GM21526 (cell line): ENCODE results near the gene HARS2.
A peak's percentile ranks its signal among the peaks of the same experiment; 100 is the strongest.
"Not testable (repeated sequence)": the region's sequence is repeated elsewhere in the genome, so short reads cannot be mapped to it uniquely, and the experiment has no call there.

Experiments
- ATAC-seq: cut with Tn5 transposase; IDR thresholded peaks from one replicate; pipeline ENCODE4 v1.9.1; 2021; ENCODE audit warnings: moderate library complexity; ENCODE audit not compliant: unreplicated experiment, low FRiP score

The HARS2 gene

GRCh38 chr5:140696891-140697492 is 5.7 kb downstream of the HARS2 start:
- no peak for ATAC-seq

DNA sequence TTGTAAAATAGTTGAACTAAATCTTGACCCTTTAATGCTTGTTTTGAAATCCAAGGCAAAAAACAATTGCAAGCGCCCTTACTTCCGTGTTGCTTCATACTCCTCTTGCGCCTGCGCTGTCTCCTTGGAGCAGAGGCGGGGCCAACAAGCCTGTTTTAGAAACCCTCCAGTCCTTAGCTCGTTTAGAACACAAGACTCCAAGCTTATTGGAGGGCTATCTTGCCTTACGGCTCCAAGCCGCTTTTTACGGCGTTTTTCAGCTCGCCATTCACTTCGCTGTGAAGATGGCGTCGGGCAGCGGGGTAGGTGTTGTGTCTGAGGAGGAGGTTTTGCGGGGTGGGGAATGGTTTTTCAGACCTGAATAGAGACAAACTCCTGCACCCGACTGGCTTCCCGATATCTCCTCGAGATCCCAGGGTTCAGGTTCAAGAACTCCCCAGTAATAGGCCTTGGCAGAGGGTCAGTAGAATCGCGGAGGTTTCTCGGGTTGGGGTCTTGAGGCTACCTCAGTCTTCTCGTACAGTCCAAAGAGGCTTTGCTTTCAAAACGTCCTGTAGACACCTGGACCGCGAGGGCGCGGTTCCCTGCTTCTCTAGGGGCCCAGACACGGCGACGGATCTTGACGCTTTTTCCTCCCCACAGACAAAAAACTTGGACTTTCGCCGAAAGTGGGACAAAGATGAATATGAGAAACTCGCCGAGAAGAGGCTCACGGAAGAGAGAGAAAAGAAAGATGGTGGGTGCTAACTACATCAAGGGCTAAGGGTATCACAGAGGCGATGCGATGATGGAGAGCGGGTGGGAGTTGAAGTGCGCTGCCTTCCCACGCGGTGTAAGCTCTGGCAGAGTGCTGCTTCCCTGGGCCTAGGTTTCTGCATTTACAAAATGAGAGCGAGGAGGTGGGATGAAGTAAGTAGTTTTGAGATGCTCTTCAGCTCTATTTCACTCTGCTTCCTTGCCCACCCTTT is 9.2 kb downstream of the HARS2 start, which contains the start of gene ZMAT2:
ZMAT2 (plus strand) TSS at position 271 of the 968 bp plus-strand sequence; CDS start at position 285, 14 bp downstream.
- peak; percentile 86 for ATAC-seq

GRCh38 chr5:140707812-140708211 is 16.6 kb downstream of the HARS2 start:
- ATAC-seq: no peak

GRCh38 chr5:140708787-140709186 is 17.5 kb downstream of the HARS2 start:
- not testable (repeated sequence) for ATAC-seq

GRCh38 chr5:140710899-140711552 is 19.8 kb downstream of the HARS2 start:
- peak; percentile 89 for ATAC-seq

- no peak for ATAC-seq
Observed at GRCh38 chr5:140711794-140712193, 20.5 kb downstream of the HARS2 start.

GRCh38 chr5:140713562-140714094 is 22.4 kb downstream of the HARS2 start:
- ATAC-seq: no peak

DNA sequence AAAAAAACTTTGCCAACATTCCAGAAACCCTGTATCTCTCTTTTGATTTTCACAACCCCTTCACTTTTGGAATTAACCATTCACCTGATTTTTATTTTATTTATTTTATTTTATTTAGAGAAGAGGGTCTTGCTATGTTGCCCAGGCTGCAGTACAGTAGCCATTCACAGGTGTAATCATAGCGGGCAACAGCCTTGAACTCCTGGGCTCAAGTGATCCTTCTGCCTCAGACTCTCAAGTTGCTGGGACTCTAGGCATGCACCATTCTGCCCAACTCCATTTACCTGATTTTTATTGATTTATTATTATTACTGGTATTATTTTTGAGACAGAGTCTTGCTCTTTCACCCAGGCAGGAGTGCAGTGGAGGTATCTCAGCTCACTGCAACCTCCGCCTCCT is 25.0 kb downstream of the HARS2 start:
- not testable (repeated sequence) for ATAC-seq

- no peak for ATAC-seq
Observed at GRCh38 chr5:140718266-140718592, 27.0 kb downstream of the HARS2 start.

GRCh38 chr5:140720738-140721137 is 29.5 kb downstream of the HARS2 start:
- ATAC-seq: not testable (repeated sequence)

DNA sequence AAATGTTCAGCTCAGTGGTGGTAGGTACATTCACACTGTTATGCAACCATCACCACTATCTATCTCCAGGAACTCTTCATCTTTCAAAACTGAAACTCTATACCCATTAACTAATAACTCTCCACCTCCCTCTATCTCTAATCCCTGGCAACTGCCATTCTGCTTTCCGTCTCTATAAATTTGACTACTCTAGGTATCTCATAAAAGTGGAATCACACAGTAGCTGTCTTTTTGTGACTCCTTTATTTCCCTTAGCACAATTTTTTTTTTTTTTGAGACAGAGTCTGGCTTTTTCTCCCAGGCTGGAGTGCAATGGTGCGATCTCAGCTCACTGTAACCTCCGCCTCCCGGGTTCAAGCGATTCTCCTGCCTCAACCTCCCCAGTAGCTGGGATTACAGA is 30.1 kb downstream of the HARS2 start:
- ATAC-seq: not testable (repeated sequence)

- ATAC-seq: peak; percentile 88
Observed at GRCh38 chr5:140725799-140726471, 34.7 kb downstream of the HARS2 start.

- ATAC-seq: no peak
Observed at GRCh38 chr5:140733098-140733497, 41.8 kb downstream of the HARS2 start.

DNA sequence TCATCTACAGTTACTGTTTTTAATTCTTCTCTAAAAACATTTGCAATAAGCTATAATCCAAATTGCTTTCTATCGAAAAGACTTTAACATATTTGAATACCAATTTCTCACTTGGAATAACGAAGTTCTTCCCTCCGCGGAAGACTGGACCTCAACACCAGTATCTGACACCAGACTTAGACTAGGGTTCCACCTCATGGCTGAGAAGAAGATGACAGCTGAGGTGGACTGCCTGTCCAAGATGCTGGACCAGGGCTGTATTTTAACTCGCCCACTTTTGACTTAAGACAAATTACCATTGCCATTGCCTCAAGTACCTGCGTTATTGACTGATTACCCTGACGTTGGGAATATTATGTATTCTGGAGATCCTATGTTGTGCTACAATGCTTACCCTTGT is 43.1 kb downstream of the HARS2 start:
- no peak for ATAC-seq

DNA sequence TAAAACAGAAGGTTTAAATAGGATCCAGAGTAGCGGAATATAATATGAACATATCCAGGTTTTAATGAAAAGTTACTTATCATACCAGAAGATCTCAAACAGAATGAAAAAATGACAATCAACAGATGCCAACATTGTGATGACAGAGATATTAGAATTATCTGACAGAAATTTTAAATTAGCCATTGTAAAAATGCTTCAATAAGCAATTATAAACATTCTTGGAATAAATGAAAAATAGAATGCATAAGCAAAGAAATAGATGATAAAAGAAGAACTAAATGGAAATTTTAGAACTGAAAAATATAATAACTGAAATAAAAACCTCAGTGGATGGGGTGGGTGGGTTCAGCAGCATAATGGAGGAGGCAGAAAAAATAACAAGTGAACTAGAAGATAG is 46.2 kb downstream of the HARS2 start:
- no peak for ATAC-seq

DNA sequence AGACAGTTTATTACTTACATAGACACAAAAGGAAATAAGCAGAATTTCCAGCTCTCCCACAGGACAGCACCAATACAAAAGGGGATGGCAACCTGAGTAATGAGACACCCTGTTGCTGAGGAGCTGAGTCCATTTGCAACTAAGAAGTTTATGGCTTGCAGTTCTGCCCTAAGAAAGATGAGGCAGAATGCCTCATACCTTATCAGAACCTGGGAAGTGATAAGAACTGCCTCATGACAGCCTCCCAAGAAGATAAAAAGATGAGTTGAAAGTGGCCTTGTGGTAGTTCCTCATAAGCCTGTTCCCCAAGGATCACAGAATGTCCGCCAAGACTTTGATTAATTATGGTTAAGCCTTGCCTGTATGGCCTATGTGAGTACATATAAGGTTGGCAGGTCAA is 50.7 kb downstream of the HARS2 start:
- ATAC-seq: no peak
